Endothelial cell of umbilical vein (primary cell): ENCODE data around the gene CBLB. TPM values are rescaled to one million over a fixed set of nuclear protein-coding genes. Genes with fewer than 3 reads are reported as not detected.

Experiments
- BruUV-seq: library from RNA; stranded (reverse); fragments of 400-500 nt; replicated peaks from 2 replicates; lab custom pipeline; 2021; lab: Mats Ljungman, UMichigan
- CTCF ChIA-PET: fragments of 300-600, 350-600 bp; sonication (Branson Sonifier 250); formaldehyde crosslinking; loops from one replicate; lab custom pipeline; 2021; ENCODE audit warnings: antibody characterized with exemption, inconsistent platforms; lab: Charles Lee
- POLR2A ChIA-PET: fragments of 300-600, 350-600 bp; sonication (Branson Sonifier 250); formaldehyde crosslinking; loops from one replicate; lab custom pipeline; 2021; ENCODE audit warnings: antibody characterized with exemption, inconsistent platforms; lab: Charles Lee
- DNase-seq: peaks from one replicate; pipeline ENCODE4 v3.0.0-alpha.2; 2011; ENCODE audit warnings: low read depth, low spot score
- FAIRE-seq: peaks from 2 replicates; lab custom pipeline; 2011; peaks lifted over from hg19 to GRCh38; lab: Jason Lieb, UNC
- H2AFZ ChIP-seq: 2 replicates; pipeline ENCODE4 v1.6.0; 2012; ENCODE audit warnings: low read depth, low read length, control low read depth, inconsistent platforms
- H3K27ac ChIP-seq: 2 replicates; pipeline ENCODE4 v1.5.1; 2011; ENCODE audit warnings: low read depth, mild to moderate bottlenecking, control low read depth, low read length, moderate library complexity; ENCODE audit not compliant: insufficient read depth
- H3K27me3 ChIP-seq, 2 experiments: 2 replicates each; pipeline versions ENCODE4 v1.6.0 to v1.6.1; 2011; ENCODE audit warnings: low read length in 2 of 2, mixed read lengths in 1 of 2; ENCODE audit not compliant: control insufficient read depth in 2 of 2, insufficient read depth in 2 of 2
- H3K36me3 ChIP-seq, 2 experiments: 2 replicates in 1 of 2; 3 replicates in 1 of 2; pipeline ENCODE4 v1.5.1; 2011; ENCODE audit warnings: low read length in 2 of 2, mild to moderate bottlenecking in 1 of 2, moderate library complexity in 1 of 2; ENCODE audit not compliant: control insufficient read depth in 2 of 2, insufficient read depth in 2 of 2; ENCODE audit errors: extremely low read depth in 1 of 2
- H3K4me1 ChIP-seq: 3 replicates; pipeline ENCODE4 v1.5.1; 2011; ENCODE audit warnings: mild to moderate bottlenecking, low read length; ENCODE audit not compliant: control insufficient read depth, insufficient read depth; ENCODE audit errors: extremely low read depth
- H3K4me2 ChIP-seq: 2 replicates; pipeline ENCODE4 v1.6.1; 2011; ENCODE audit warnings: low read length, control low read depth, mixed read lengths; ENCODE audit not compliant: insufficient read depth
- H3K4me3 ChIP-seq, 3 experiments: fragments of 200-600 bp in 1 of 3; sonication (generic), shearing (Covaris generic) in 1 of 3; replicated peaks in 1 of 3; 2 replicates each; pipeline ENCODE4 v1.5.1; 2011 to 2016; ENCODE audit warnings: control low read depth in 3 of 3, low read length in 3 of 3, mild to moderate bottlenecking in 2 of 3, inconsistent platforms in 1 of 3, low read depth in 1 of 3, moderate library complexity in 1 of 3; ENCODE audit not compliant: insufficient read depth in 1 of 3
- H3K79me2 ChIP-seq: 2 replicates; pipeline ENCODE4 v1.6.0; 2012; ENCODE audit warnings: low read length, inconsistent platforms; ENCODE audit not compliant: control insufficient read depth, insufficient read depth
- H3K9ac ChIP-seq: replicated peaks from 2 replicates; pipeline ENCODE3; 2011; ENCODE audit warnings: low read length, control low read depth; ENCODE audit not compliant: insufficient read depth; ENCODE audit errors: extremely low read depth
- H3K9me1 ChIP-seq: replicated peaks from 3 replicates; pipeline ENCODE4 v1.6.0; 2011; ENCODE audit warnings: mild to moderate bottlenecking, low read length; ENCODE audit not compliant: control insufficient read depth, insufficient read depth; ENCODE audit errors: extremely low read depth
- H3K9me3 ChIP-seq: replicated peaks from 2 replicates; pipeline ENCODE4 v1.5.1; 2012; ENCODE audit warnings: low read length, inconsistent platforms; ENCODE audit not compliant: control insufficient read depth, insufficient read depth
- H4K20me1 ChIP-seq: replicated peaks from 2 replicates; pipeline ENCODE3; 2011; ENCODE audit warnings: mild to moderate bottlenecking, low read length; ENCODE audit not compliant: control insufficient read depth, insufficient read depth; ENCODE audit errors: extremely low read depth
- EZH2 ChIP-seq: IDR thresholded peaks from 2 replicates; pipeline ENCODE4 v1.6.1; 2012; ENCODE audit warnings: borderline replicate concordance, low read depth, mild to moderate bottlenecking, moderate library complexity, low read length, inconsistent platforms; ENCODE audit not compliant: severe bottlenecking
- FOS ChIP-seq: IDR thresholded peaks from 2 replicates; pipeline ENCODE4 v1.6.1; 2011; ENCODE audit warnings: mild to moderate bottlenecking, low read length, moderate library complexity, borderline replicate concordance; ENCODE audit not compliant: insufficient read depth
- GATA2 ChIP-seq: IDR thresholded peaks from 2 replicates; pipeline ENCODE4 v1.7.0; 2011; ENCODE audit warnings: low read depth, mild to moderate bottlenecking, moderate library complexity, mixed read lengths, low read length; ENCODE audit not compliant: insufficient read length, insufficient read depth
- JUN ChIP-seq: IDR thresholded peaks from 2 replicates; pipeline ENCODE4 v1.6.1; 2011; ENCODE audit warnings: borderline replicate concordance, low read depth; ENCODE audit not compliant: insufficient read length, insufficient read depth
- MYC ChIP-seq: IDR thresholded peaks from one replicate; pipeline ENCODE4 v1.6.1; 2011; ENCODE audit warnings: mild to moderate bottlenecking, low read depth, low read length
- POLR2A ChIP-seq: IDR thresholded peaks from 2 replicates; pipeline ENCODE4 v1.6.1; 2012; ENCODE audit warnings: low read depth, mild to moderate bottlenecking, control low read depth, low read length
- POLR2AphosphoS5 ChIP-seq: IDR thresholded peaks from 2 replicates; pipeline ENCODE4 v1.6.1; 2012; ENCODE audit warnings: low read depth, mild to moderate bottlenecking, control low read depth, low read length, moderate library complexity; ENCODE audit not compliant: insufficient read depth
- dilution Hi-C: fragments of 300-500 bp; cut with MboI; formaldehyde crosslinking; loops from one replicate; pipeline ENCODE4 v1.15.0; 2019; ENCODE audit warnings: low sequenced_read_pairs; ENCODE audit not compliant: extremely low pct_ligation_motif_present
- intact Hi-C: fragments of 100-400 bp; cut with micrococcal nuclease; formaldehyde crosslinking; loops from one replicate; pipeline ENCODE4 v1.10.0; 2022
- polyA plus RNA-seq, 4 experiments: library from polyadenylated mRNA; depleted of rRNA in 3 of 4; stranded (reverse) in 3 of 4; unstranded in 1 of 4; fragments of >200 nt; gene quantifications; 2 replicates each; pipeline versions ENCODE4 v1.2.1 to v1.2.3, GENCODE V29; 2011 to 2012; ENCODE audit warnings: missing spikeins in 1 of 4
- total RNA-seq: library from RNA; stranded (reverse); gene quantifications from 2 replicates; pipeline ENCODE4 v1.2.3, GENCODE V29; 2021
- TF ChIP-seq, protein P1 (sequence below), 2 donors: IDR thresholded peaks; 1 replicate in 1 of 2; 2 replicates in 1 of 2; pipeline ENCODE4 v1.5.1; 2011; ENCODE audit warnings: low read length in 2 of 2, mild to moderate bottlenecking in 2 of 2, moderate library complexity in 2 of 2, control low read depth in 1 of 2, inconsistent platforms in 1 of 2, low read depth in 1 of 2; ENCODE audit not compliant: insufficient read depth in 1 of 2; ENCODE audit errors: extremely low read depth in 1 of 2
- TF ChIP-seq, protein P2 (sequence below): IDR thresholded peaks from 2 replicates; pipeline ENCODE4 v1.6.1; 2011; ENCODE audit not compliant: insufficient read depth, insufficient read length

Gene CBLB
- total and polyA plus RNA-seq, 2 donors (not counting 3 experiments of a cell fraction or from before 2014, with no cell fraction given), result 17.8 to 39.6 TPM

DNA sequence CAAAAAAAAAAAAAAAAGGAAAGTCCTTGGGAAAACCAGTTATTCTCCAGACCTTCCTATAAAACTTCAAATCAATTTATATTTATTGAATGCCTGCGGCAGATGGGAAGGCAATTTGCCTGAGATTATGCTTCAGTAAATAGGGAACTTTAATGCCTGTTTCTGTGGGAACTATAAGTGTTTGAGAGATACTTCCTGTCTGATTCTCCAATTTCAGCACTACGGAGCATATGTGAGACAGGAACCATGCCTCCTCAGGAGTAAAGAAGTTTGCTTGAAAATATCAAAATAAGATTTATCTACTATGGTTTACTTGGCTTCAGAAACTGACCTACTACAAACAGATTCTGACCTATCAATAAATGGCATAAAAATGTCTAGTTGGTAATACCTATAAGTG, 135.5 kb downstream of the CBLB start:
- dilution Hi-C loops, result no loop called here

More for the DNA sequence above, 135.5 kb downstream of the CBLB start:
- CTCF ChIA-PET, result no interaction called here
- Histone ChIP-seq H3K79me2 (no peaks in the 10 kb centered on the region), H3K9me1 (no peaks in the 10 kb centered on the region), H3K27me3 (no peaks in the 10 kb centered on the region), H3K4me3 (no peak overlapping the region), H3K36me3 (peaks cover 0 to 3% of the 10 kb centered on the region in 2 experiments), H3K27ac (no peak overlapping the region), H2AFZ (no peak overlapping the region), H3K9me3 (no peaks in the 10 kb centered on the region), H4K20me1 (no peaks in the 10 kb centered on the region), H3K9ac (no peak overlapping the region), H3K4me2 (no peak overlapping the region), H3K4me1 (no peaks in the 10 kb centered on the region)
- POLR2A ChIA-PET, result no interaction called here
- no TSS peak for BruUV-seq
- no peak for DNase-seq
- FAIRE-seq, result no peak
- intact Hi-C loops, result no loop called here
- no peak for TF ChIP-seq JUN
- TF ChIP-seq, protein P1, sequence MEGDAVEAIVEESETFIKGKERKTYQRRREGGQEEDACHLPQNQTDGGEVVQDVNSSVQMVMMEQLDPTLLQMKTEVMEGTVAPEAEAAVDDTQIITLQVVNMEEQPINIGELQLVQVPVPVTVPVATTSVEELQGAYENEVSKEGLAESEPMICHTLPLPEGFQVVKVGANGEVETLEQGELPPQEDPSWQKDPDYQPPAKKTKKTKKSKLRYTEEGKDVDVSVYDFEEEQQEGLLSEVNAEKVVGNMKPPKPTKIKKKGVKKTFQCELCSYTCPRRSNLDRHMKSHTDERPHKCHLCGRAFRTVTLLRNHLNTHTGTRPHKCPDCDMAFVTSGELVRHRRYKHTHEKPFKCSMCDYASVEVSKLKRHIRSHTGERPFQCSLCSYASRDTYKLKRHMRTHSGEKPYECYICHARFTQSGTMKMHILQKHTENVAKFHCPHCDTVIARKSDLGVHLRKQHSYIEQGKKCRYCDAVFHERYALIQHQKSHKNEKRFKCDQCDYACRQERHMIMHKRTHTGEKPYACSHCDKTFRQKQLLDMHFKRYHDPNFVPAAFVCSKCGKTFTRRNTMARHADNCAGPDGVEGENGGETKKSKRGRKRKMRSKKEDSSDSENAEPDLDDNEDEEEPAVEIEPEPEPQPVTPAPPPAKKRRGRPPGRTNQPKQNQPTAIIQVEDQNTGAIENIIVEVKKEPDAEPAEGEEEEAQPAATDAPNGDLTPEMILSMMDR (IDR thresholded peaks at IDR 0.05; ENCODE audit: extremely low read depth in 1 of 2, insufficient read depth in 1 of 2, low read depth in 1 of 2, low read length in 2 of 2), result no peak
- no peak for TF ChIP-seq EZH2
- TF ChIP-seq MYC, result no peak
- TF ChIP-seq POLR2A, result no peak
- no peak for TF ChIP-seq FOS
- TF ChIP-seq GATA2, result no peak
- no peak for TF ChIP-seq POLR2AphosphoS5
- TF ChIP-seq, protein P2, sequence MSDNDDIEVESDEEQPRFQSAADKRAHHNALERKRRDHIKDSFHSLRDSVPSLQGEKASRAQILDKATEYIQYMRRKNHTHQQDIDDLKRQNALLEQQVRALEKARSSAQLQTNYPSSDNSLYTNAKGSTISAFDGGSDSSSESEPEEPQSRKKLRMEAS, result no peak
